HuH-7 (cell line): ENCODE measurements around the gene PIWIL1.

Experiments
- DNase-seq: peaks from one replicate; pipeline ENCODE4 v3.0.0; 2011; ENCODE audit warnings: low spot score

The PIWIL1 gene

GRCh38 chr12:130374083-130374482, 36.4 kb downstream of the PIWIL1 start:
- no peak for DNase-seq

GRCh38 chr12:130375296-130376287, 37.9 kb downstream of the PIWIL1 start:
- no peak for DNase-seq

- no peak for DNase-seq
These were observed 45.1 kb downstream of the PIWIL1 start for GRCh38 chr12:130382818-130383217.

GRCh38 chr12:130384234-130384633, 46.5 kb downstream of the PIWIL1 start:
- no peak for DNase-seq

GRCh38 chr12:130385193-130385592, 47.5 kb downstream of the PIWIL1 start:
- no peak for DNase-seq

GRCh38 chr12:130391186-130391585, 53.5 kb downstream of the PIWIL1 start:
- no peak for DNase-seq

- DNase-seq, result no peak
These were observed 57.2 kb downstream of the PIWIL1 start for GRCh38 chr12:130394906-130395305.

- no peak for DNase-seq
These were observed 59.0 kb downstream of the PIWIL1 start for GRCh38 chr12:130396667-130397066.

GRCh38 chr12:130398100-130398848, 60.6 kb downstream of the PIWIL1 start:
- no peak for DNase-seq

- no peak for DNase-seq
These were observed 64.0 kb downstream of the PIWIL1 start for GRCh38 chr12:130401703-130402102.

GRCh38 chr12:130405332-130405731, 67.6 kb downstream of the PIWIL1 start:
- no peak for DNase-seq

GRCh38 chr12:130412384-130412783, 74.7 kb downstream of the PIWIL1 start:
- DNase-seq, result no peak

GRCh38 chr12:130413909-130414308, 76.2 kb downstream of the PIWIL1 start:
- DNase-seq, result no peak

- DNase-seq, result no peak
These were observed 76.7 kb downstream of the PIWIL1 start for GRCh38 chr12:130414381-130414780.

- no peak for DNase-seq
These were observed 80.6 kb downstream of the PIWIL1 start for GRCh38 chr12:130418251-130418650.

- no peak for DNase-seq
These were observed 81.4 kb downstream of the PIWIL1 start for GRCh38 chr12:130419116-130419515.

GRCh38 chr12:130420071-130420470, 82.4 kb downstream of the PIWIL1 start:
- DNase-seq, result no peak

- DNase-seq, result no peak
These were observed 84.2 kb downstream of the PIWIL1 start for GRCh38 chr12:130421896-130422295.
